ENCODE measurements around the gene PGM5. TPM values are rescaled to one million over a fixed set of nuclear protein-coding genes. Genes with fewer than 3 reads are reported as not detected.

The PGM5 gene
- total and polyA plus RNA-seq, 2 of the 4 experiments (the other 2 are of a cell fraction): 8.3 to 14.7 TPM

- Histone ChIP-seq H3K4me1 (ENCODE audit: control insufficient read depth, insufficient read depth, low read length) (no peaks in the 10 kb centered on the region), H3K4me3 (ENCODE audit: insufficient read depth, low read depth, low read length) (no peak overlapping the region), H3K9me3 (ENCODE audit: control insufficient read depth, insufficient read depth, low read length) (peaks cover 2% of the 10 kb centered on the region; the same call in 1 of the 2 replicates), H3K27ac (ENCODE audit: insufficient read depth, low read length) (no peak overlapping the region), H2AFZ (replicated peaks; ENCODE audit: low read length, poor library complexity) (no peak overlapping the region), H4K91ac (ENCODE audit: insufficient read depth, low read depth, low read length) (no peak overlapping the region), H2BK5ac (ENCODE audit: low read depth, low read length, poor library complexity, severe bottlenecking) (no peak overlapping the region), H4K8ac (ENCODE audit: low read depth in 2 of 2, low read length in 2 of 2) (no peak overlapping the region), H3K9ac (ENCODE audit: low read depth, low read length) (no peak overlapping the region), H3K18ac (ENCODE audit: low read depth, low read length) (no peak overlapping the region), H3K14ac (replicated peaks; ENCODE audit: low read depth, low read length) (no peak overlapping the region), H3K79me1 (ENCODE audit: low read depth in 1 of 2, low read length in 2 of 2) (no peaks in the 10 kb centered on the region), H3K36me3 (ENCODE audit: control insufficient read depth, insufficient read depth, low read length) (no peaks in the 10 kb centered on the region), H3K9me1 (ENCODE audit: insufficient read depth, low read length) (no peaks in the 10 kb centered on the region), H2AK9ac (replicated peaks; ENCODE audit: low read depth, low read length, poor library complexity) (no peak overlapping the region), H3K4me2 (ENCODE audit: low read depth, low read length) (no peak overlapping the region), H2BK120ac (ENCODE audit: low read depth, low read length) (no peak overlapping the region), H2AK5ac (ENCODE audit: low read depth, low read length) (no peak overlapping the region), H3K27me3 (ENCODE audit: control insufficient read depth, insufficient read depth, low read length) (no peaks in the 10 kb centered on the region), H3K4ac (ENCODE audit: low read depth, low read length) (no peak overlapping the region), H2BK20ac (ENCODE audit: low read depth, low read length) (no peak overlapping the region), H3K56ac (ENCODE audit: extremely low read depth, insufficient read depth, low read length) (no peak overlapping the region), H4K20me1 (ENCODE audit: insufficient read depth, low read length) (no peaks in the 10 kb centered on the region), H4K5ac (ENCODE audit: low read depth, low read length) (no peak overlapping the region), H2BK15ac (ENCODE audit: low read depth, low read length) (no peak overlapping the region), H3K23ac (ENCODE audit: low read depth, low read length) (no peak overlapping the region)
- POLR2A ChIA-PET (ENCODE audit: unreplicated experiment): no interaction called here
- ATAC-seq (ENCODE audit: low read depth) (no peak), DNase-seq (no peak)
- intact Hi-C loops (cut with micrococcal nuclease): no loop called here
- in situ Hi-C loops (cut with MboI; ENCODE audit: low sequenced_read_pairs): no loop called here
- CTCF ChIA-PET: no interaction called here
- dilution Hi-C loops (cut with HindIII; ENCODE audit: low sequenced_read_pairs, unreplicated experiment): no loop called here
- WGBS, 2 experiments (ENCODE audit: extremely low coverage in 2 of 2, insufficient read length in 1 of 2): no CpG with 5 or more reads among the region's 7 CpGs
- no TSS peak for BruUV-seq (replicated peaks)
- TF ChIP-seq POLR2A (IDR thresholded peaks at IDR 0.05; ENCODE audit: low read depth, low read length) (no peak), RFX5 (IDR thresholded peaks at IDR 0.05; ENCODE audit: low read depth, low read length) (no peak), BHLHE40 (IDR thresholded peaks at IDR 0.05; ENCODE audit: low read depth, low read length) (no peak), RAD21 (IDR thresholded peaks at IDR 0.05; ENCODE audit: low read length) (no peak), MAZ (IDR thresholded peaks at IDR 0.05; ENCODE audit: borderline replicate concordance, low read depth, low read length) (no peak), MXI1 (IDR thresholded peaks at IDR 0.05; ENCODE audit: borderline replicate concordance, low read depth, low read length) (no peak)
- TF ChIP-seq, protein P1, sequence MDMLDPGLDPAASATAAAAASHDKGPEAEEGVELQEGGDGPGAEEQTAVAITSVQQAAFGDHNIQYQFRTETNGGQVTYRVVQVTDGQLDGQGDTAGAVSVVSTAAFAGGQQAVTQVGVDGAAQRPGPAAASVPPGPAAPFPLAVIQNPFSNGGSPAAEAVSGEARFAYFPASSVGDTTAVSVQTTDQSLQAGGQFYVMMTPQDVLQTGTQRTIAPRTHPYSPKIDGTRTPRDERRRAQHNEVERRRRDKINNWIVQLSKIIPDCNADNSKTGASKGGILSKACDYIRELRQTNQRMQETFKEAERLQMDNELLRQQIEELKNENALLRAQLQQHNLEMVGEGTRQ (IDR thresholded peaks at IDR 0.05; ENCODE audit: low read depth, low read length): no peak
- TF ChIP-seq, protein P2, sequence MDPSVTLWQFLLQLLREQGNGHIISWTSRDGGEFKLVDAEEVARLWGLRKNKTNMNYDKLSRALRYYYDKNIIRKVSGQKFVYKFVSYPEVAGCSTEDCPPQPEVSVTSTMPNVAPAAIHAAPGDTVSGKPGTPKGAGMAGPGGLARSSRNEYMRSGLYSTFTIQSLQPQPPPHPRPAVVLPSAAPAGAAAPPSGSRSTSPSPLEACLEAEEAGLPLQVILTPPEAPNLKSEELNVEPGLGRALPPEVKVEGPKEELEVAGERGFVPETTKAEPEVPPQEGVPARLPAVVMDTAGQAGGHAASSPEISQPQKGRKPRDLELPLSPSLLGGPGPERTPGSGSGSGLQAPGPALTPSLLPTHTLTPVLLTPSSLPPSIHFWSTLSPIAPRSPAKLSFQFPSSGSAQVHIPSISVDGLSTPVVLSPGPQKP (IDR thresholded peaks at IDR 0.05; ENCODE audit: borderline replicate concordance, low read depth, low read length): no peak
- TF ChIP-seq, protein P3, sequence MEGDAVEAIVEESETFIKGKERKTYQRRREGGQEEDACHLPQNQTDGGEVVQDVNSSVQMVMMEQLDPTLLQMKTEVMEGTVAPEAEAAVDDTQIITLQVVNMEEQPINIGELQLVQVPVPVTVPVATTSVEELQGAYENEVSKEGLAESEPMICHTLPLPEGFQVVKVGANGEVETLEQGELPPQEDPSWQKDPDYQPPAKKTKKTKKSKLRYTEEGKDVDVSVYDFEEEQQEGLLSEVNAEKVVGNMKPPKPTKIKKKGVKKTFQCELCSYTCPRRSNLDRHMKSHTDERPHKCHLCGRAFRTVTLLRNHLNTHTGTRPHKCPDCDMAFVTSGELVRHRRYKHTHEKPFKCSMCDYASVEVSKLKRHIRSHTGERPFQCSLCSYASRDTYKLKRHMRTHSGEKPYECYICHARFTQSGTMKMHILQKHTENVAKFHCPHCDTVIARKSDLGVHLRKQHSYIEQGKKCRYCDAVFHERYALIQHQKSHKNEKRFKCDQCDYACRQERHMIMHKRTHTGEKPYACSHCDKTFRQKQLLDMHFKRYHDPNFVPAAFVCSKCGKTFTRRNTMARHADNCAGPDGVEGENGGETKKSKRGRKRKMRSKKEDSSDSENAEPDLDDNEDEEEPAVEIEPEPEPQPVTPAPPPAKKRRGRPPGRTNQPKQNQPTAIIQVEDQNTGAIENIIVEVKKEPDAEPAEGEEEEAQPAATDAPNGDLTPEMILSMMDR (conservative IDR thresholded peaks at IDR 0.05; ENCODE audit: low read depth, low read length): no peak
These were observed 81.4 kb downstream of the PGM5 start for GRCh38 chr9:68437785-68438184.
